GM18517 (cell line): ENCODE measurements around the gene MDC1.
"Not testable (repeated sequence)": the region's sequence is repeated elsewhere in the genome, so short reads cannot be mapped to it uniquely, and the experiment has no call there.

Experiments
- ATAC-seq: cut with Tn5 transposase; IDR thresholded peaks from one replicate; pipeline ENCODE4 v1.9.1; 2021; ENCODE audit warnings: mild to moderate bottlenecking, moderate library complexity; ENCODE audit not compliant: unreplicated experiment

MDC1 gene

GRCh38 chr6:30724906-30725667 is 8.0 kb upstream of the MDC1 start:
- no peak for ATAC-seq

GRCh38 chr6:30723843-30724741 is 7.0 kb upstream of the MDC1 start:
- not testable (repeated sequence) for ATAC-seq

- ATAC-seq, result not testable (repeated sequence)
These were observed 6.2 kb upstream of the MDC1 start for GRCh38 chr6:30723159-30723842.

- peak; percentile 29 for ATAC-seq
These were observed 5.4 kb upstream of the MDC1 start for GRCh38 chr6:30722280-30723112.

GRCh38 chr6:30722025-30722279 is 4.9 kb upstream of the MDC1 start:
- not testable (repeated sequence) for ATAC-seq

GRCh38 chr6:30721198-30722024 is 4.3 kb upstream of the MDC1 start:
- no peak for ATAC-seq

- ATAC-seq, result no peak
These were observed 3.7 kb upstream of the MDC1 start for GRCh38 chr6:30720738-30721197.

GRCh38 chr6:30719791-30720737 is 3.0 kb upstream of the MDC1 start, which contains the start of gene TUBB:
Gene TUBB, plus strand, starts transcription at chr6:30720352. Its CDS starts 155 bp downstream, at chr6:30720507.
- ATAC-seq, result peak; percentile 38

GRCh38 chr6:30719356-30719755 is 2.3 kb upstream of the MDC1 start:
- ATAC-seq, result no peak

- ATAC-seq, result not testable (repeated sequence)
These were observed 1.0 kb upstream of the MDC1 start for GRCh38 chr6:30717845-30718720.

GRCh38 chr6:30716879-30717128 is 277 bp downstream of the MDC1 start:
- no peak for ATAC-seq

GRCh38 chr6:30714263-30714662 is 2.8 kb downstream of the MDC1 start:
- no peak for ATAC-seq

- no peak for ATAC-seq
These were observed 4.6 kb downstream of the MDC1 start for GRCh38 chr6:30712441-30712945.

- ATAC-seq, result no peak
These were observed 5.2 kb downstream of the MDC1 start for GRCh38 chr6:30711758-30712380.

- no peak for ATAC-seq
These were observed 7.8 kb downstream of the MDC1 start for GRCh38 chr6:30709101-30709868.

- no peak for ATAC-seq
These were observed 9.7 kb downstream of the MDC1 start for GRCh38 chr6:30707281-30707850.
